SHP77 (cell line): ENCODE data around the gene DOLPP1.
"Not testable (repeated sequence)": the region's sequence is repeated elsewhere in the genome, so short reads cannot be mapped to it uniquely, and the experiment has no call there.

Experiments used
- DNase-seq, 2 experiments: peaks; one replicate each; lab custom pipeline; 2025; lab: John Stamatoyannopoulos, UW

DOLPP1 gene

GRCh38 chr9:129080601-129081387 lies at the start of gene DOLPP1:
Gene DOLPP1, plus strand, starts transcription at chr9:129081111. Its CDS starts 21 bp downstream, at chr9:129081132.
- peak; percentile 99 for DNase-seq

DNA sequence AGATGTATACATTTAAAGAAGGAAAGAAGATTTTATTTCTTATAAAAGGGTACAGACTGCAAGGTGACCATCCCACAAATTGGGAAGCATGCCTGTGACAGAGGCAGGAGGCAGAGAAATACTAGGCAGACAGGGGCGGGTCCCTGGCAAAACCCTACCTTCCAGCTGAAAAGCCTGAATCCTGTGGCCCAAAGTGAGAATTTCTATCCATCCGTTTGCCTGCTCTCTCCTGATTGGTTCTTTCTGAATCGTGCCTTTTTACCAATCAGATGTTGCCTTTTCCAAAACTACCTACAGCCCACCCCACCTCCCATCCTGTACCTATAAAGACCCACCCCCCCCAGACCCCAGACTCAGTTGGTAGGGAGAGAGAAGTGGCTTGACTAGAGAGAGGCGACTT lies 49.4 kb upstream of the DOLPP1 start:
- no peak for DNase-seq

- no peak for DNase-seq
Measured at GRCh38 chr9:129032541-129033159, 48.3 kb upstream of the DOLPP1 start.

GRCh38 chr9:129033216-129033615 lies 47.7 kb upstream of the DOLPP1 start:
- DNase-seq = no peak

DNA sequence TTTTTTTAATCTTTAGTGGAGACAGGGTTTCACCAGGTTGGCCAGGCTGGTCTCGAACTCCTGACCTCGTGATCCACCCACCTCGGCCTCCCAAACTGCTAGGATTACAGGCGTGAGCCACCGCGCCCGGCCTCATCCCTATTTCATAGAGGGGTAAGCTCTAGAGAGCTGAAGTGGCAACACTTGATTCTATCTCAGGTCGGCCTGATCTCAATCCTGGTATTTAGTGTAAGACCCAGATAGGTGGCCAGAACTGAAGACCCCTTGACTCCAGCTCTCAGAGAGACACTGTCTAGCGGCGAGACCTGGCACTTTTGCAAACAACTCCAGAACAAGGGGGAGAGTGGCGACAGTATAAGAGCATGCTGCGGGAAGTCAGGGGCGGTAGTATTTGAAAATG lies 45.1 kb upstream of the DOLPP1 start:
- DNase-seq = not testable (repeated sequence)

- peak; percentile 99 for DNase-seq
Measured at GRCh38 chr9:129036241-129036922, 44.5 kb upstream of the DOLPP1 start, which contains the start of gene MIGA2. Gene MIGA2, plus strand, starts transcription at chr9:129036626. Its CDS starts 3,969 bp downstream, at chr9:129040595.

- DNase-seq = no peak
Measured at GRCh38 chr9:129036923-129037766, 43.8 kb upstream of the DOLPP1 start.

DNA sequence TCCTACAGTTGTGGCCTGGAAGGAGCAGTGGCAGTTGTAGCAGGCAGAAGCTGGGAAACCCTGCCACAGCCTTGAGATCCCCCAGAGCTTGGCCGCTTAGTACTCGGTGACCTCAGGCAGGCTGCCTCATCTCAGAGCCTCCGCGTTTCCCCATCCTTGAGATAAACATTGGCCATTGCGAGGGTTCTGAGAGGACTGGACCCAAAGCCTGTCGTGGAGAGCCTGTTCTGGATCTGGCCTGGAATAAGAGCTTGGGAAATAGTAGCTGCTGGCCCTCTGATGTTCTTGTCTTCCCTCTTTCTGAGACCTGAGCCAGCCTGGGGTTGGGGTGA lies 43.2 kb upstream of the DOLPP1 start:
- no peak for DNase-seq

DNA sequence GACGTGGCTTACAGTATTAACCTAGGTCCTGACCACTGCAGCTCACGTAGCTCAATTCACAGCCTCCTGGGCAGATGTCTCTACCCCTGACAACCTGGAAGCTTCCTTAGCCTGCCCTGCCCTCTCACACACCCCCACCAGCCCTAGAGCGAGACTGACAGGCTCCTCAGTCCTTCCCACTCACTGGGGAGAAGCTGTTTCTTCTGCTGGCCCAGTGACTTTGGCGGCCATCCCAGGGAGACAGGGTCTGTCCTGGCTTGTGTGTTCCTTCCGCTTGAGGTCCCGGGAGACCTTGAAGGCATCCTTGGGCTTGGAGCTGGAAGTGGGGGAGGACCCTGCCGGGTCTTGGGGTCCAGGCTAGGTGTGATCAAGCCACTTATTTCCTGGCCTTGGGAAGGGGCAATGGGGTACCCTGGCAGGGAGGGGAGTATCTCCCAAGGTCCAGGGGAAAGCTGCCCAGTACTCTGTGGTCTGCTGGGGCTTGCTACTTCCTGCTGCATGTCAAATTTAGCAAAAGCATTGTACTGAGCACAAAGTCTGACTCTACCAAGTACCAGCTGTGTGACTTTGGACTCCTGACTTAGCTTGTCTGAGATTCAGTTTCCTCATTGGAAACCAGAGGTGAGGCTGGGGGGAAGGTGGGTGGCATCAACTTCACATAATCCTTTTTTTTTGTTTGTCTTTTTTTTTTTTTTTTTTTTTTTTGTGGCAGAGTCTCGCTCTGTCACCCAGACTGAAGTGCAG lies 42.6 kb upstream of the DOLPP1 start:
- no peak for DNase-seq

DNA sequence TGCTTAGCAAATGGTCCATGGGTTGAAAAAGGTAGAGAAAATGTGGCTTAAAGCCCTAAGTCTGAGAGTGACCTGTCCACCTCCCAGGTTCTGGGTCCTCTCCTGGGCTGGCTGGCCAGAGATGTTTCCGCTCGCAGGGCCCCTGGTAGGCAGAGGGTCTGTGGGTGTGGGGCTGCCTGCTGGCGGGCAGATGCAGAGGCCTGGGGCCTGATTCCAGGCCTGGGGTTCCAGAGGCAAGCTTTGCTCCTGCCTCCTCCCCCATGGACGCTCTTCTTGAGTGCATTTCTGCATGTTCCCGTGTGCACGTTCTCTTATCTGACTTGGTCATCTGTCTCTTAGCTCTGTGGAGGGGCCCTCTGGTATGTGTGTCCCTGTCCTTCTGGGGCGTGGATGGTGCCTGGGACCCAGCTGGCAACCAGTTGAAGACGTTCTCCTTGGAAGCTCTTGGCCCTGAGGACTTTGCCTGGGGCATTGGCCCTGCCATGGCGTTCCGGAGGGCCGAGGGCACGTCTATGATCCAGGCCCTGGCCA lies 40.7 kb upstream of the DOLPP1 start:
- no peak for DNase-seq

GRCh38 chr9:129042016-129042415 lies 38.9 kb upstream of the DOLPP1 start:
- DNase-seq = no peak

DNA sequence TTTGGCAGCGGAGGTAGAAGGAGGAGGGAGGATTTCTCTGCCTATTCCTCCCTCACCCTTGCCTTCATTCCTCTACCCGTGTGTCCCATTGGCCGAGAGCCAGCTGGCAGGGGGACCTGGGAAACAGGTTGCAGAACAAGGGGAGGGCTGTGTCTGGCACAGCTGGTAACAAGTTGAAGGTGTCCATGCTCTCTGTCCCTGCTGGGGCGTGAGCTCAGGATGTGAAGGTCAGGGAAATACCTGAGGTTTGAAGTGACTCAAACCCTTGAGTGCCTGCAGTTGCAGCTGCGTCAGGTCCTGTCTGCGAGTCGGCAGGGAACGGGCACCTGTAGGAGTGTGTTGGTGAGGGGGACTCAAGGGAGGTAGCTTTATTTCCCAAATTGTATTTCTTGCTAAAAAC lies 28.3 kb upstream of the DOLPP1 start:
- DNase-seq = peak in 1 of 2 experiments; percentile 5

GRCh38 chr9:129053020-129053419 lies 27.9 kb upstream of the DOLPP1 start:
- DNase-seq = no peak

DNA sequence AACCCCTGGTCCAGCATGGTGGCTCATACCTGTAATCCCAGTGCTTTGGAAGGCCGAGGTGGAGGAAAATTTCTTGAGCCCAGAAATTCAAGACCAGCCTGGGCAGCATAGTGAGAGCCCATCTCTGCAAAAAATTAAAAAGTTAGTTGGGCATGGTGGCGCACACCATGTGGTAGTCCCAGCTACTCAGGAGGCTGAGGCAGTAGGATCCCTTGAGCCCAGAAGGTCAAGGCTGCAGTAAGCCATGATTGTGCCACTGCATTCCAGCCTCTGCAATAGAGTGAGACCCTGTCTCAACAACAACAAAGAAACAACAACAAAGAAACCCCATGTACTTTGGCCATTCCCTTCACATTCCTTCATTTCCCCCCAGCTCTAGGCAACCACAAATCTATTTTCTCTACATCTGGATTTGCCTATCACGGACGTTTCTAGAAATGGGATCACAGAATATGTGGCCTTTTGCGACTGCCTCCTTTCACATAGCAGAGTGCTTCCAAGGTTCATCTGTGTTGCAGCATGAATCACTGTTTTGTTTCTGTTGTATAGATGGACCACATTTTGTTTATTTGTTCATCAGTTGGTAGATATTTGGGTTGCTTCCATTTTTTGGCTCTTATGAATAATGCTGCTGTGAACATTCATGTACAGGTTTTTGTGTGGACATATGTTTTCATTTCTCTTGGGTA lies 26.6 kb upstream of the DOLPP1 start:
- no peak for DNase-seq

DNA sequence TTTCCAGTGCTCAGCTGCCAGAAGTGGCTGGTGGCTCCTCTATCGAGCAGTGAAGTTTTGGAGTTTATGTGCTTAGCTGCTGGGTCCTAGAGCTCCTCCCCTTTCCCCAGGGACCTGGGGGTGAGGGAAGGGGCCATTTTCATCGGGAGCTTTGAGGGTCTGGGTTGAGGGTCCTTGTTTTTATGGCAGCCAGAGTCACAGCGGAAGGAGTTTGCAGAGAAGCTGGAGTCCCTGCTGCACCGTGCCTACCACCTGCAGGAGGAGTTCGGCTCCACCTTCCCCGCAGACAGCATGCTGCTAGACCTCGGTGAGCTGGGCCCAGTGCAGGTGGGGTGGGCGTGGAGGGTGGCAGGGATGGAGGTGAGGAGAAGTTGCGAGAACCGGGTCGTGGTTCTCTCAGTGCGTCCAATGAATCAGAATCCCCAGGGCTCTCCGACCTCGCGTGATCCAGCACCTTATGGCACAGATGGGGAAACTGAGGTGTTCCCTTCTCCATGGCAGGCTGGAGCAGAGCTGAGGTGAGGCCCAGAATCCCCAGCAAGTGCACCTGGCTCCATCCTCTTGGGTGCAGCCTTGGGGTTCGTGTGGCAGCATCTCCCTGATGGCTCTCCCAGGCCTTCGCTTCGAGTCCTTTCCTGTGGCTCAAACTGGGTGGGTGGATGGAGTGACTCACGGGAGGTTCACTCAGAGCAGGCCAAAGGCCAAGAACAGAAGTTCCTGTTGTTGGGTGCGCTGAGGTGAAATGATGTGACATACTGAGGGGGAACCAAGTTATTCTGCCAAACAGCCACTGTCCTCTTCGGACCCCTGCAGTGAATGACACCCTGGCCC lies 21.7 kb upstream of the DOLPP1 start:
- DNase-seq = no peak

- DNase-seq = no peak
Measured at GRCh38 chr9:129059796-129060785, 20.8 kb upstream of the DOLPP1 start.

- no peak for DNase-seq
Measured at GRCh38 chr9:129060991-129061390, 19.9 kb upstream of the DOLPP1 start.

- no peak for DNase-seq
Measured at GRCh38 chr9:129063061-129063460, 17.9 kb upstream of the DOLPP1 start.
